A549 (cell line): ENCODE results near the gene PIEZO2.

Experiments used
- CHD4 ChIP-seq: fragments of 200-600 bp; sonication (generic); IDR thresholded peaks from 2 replicates; pipeline ENCODE4 v1.6.1; 2016; ENCODE audit warnings: antibody characterized with exemption, mild to moderate bottlenecking, borderline replicate concordance
- E2F6 ChIP-seq: IDR thresholded peaks from 2 replicates; pipeline ENCODE4 v1.6.1; 2012; ENCODE audit warnings: low read depth, borderline replicate concordance
- EHMT2 ChIP-seq: fragments of 200-600 bp; sonication (generic); IDR thresholded peaks from 2 replicates; pipeline ENCODE4 v1.6.1; 2016; ENCODE audit warnings: antibody characterized with exemption, low read depth, mild to moderate bottlenecking, moderate library complexity
- EP300 ChIP-seq, 2 experiments: fragments of >200 bp; sonication (Bioruptor Twin); formaldehyde crosslinking; IDR thresholded peaks; 2 replicates in 1 of 2; 3 replicates in 1 of 2; pipeline ENCODE4 v1.6.1; 2016 to 2017
- HOXB5 ChIP-seq: fragments of 250-450 bp; sonication (Bioruptor Pico); IDR thresholded peaks from 2 replicates; pipeline ENCODE4 v1.5.0; 2020; ENCODE audit warnings: mild to moderate bottlenecking, moderate library complexity
- JUN ChIP-seq, 2 experiments: fragments of >200 bp; sonication (Bioruptor Twin); formaldehyde crosslinking; IDR thresholded peaks; 2 replicates in 1 of 2; 3 replicates in 1 of 2; pipeline ENCODE4 v1.6.1; 2016 to 2017
- JUNB ChIP-seq: fragments of >200 bp; sonication (Bioruptor Twin); formaldehyde crosslinking; IDR thresholded peaks from 2 replicates; pipeline ENCODE4 v1.6.1; 2016
- PHF8 ChIP-seq: fragments of 200-600 bp; sonication (generic); IDR thresholded peaks from 2 replicates; pipeline ENCODE4 v1.6.1; 2016; ENCODE audit warnings: low read depth, mild to moderate bottlenecking, antibody characterized with exemption, moderate library complexity, borderline replicate concordance
- POLR2A ChIP-seq: IDR thresholded peaks from 2 replicates; pipeline ENCODE4 v1.6.1; 2012; ENCODE audit warnings: mild to moderate bottlenecking, low read length
- RFX5 ChIP-seq: fragments of 450-650 bp; IDR thresholded peaks from 2 replicates; pipeline ENCODE4 v1.7.1; 2014; ENCODE audit warnings: antibody characterized with exemption, mild to moderate bottlenecking, moderate library complexity
- SMC3 ChIP-seq: fragments of >200 bp; sonication (Bioruptor Twin); formaldehyde crosslinking; IDR thresholded peaks from 3 replicates; pipeline ENCODE4 v1.6.1; 2018; ENCODE audit warnings: inconsistent platforms
- TF ChIP-seq, protein P1 (sequence below): fragments of >200 bp; sonication (Bioruptor Twin); formaldehyde crosslinking; IDR thresholded peaks from 3 replicates; pipeline ENCODE4 v1.5.1; 2016
- TF ChIP-seq, protein P2 (sequence below): fragments of 150-350 bp; IDR thresholded peaks from 2 replicates; pipeline ENCODE4 v1.6.1; 2014; ENCODE audit warnings: low read depth, mild to moderate bottlenecking, low read length

- TF ChIP-seq RFX5 = no peak
- TF ChIP-seq E2F6 = no peak
- TF ChIP-seq CHD4 = no peak
- TF ChIP-seq JUNB = no peak
- TF ChIP-seq, protein P1, sequence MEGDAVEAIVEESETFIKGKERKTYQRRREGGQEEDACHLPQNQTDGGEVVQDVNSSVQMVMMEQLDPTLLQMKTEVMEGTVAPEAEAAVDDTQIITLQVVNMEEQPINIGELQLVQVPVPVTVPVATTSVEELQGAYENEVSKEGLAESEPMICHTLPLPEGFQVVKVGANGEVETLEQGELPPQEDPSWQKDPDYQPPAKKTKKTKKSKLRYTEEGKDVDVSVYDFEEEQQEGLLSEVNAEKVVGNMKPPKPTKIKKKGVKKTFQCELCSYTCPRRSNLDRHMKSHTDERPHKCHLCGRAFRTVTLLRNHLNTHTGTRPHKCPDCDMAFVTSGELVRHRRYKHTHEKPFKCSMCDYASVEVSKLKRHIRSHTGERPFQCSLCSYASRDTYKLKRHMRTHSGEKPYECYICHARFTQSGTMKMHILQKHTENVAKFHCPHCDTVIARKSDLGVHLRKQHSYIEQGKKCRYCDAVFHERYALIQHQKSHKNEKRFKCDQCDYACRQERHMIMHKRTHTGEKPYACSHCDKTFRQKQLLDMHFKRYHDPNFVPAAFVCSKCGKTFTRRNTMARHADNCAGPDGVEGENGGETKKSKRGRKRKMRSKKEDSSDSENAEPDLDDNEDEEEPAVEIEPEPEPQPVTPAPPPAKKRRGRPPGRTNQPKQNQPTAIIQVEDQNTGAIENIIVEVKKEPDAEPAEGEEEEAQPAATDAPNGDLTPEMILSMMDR = no peak
- no peak for TF ChIP-seq HOXB5 (CRISPR knock-in tag)
- no peak for TF ChIP-seq EP300 (IDR thresholded peaks at IDR 0.05)
- no peak for TF ChIP-seq POLR2A
- no peak for TF ChIP-seq SMC3
- TF ChIP-seq, protein P2, sequence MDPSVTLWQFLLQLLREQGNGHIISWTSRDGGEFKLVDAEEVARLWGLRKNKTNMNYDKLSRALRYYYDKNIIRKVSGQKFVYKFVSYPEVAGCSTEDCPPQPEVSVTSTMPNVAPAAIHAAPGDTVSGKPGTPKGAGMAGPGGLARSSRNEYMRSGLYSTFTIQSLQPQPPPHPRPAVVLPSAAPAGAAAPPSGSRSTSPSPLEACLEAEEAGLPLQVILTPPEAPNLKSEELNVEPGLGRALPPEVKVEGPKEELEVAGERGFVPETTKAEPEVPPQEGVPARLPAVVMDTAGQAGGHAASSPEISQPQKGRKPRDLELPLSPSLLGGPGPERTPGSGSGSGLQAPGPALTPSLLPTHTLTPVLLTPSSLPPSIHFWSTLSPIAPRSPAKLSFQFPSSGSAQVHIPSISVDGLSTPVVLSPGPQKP = no peak
- no peak for TF ChIP-seq PHF8
- TF ChIP-seq EHMT2 = no peak
- TF ChIP-seq JUN (IDR thresholded peaks at IDR 0.05) = no peak
Measured at GRCh38 chr18:10755855-10756254, 393.5 kb downstream of the PIEZO2 start.
